SU-DHL-6 (cell line): ENCODE results near the gene SLC38A10.

Source experiments
- H2AFZ ChIP-seq: fragments of 200-600 bp; sonication (generic); 2 replicates; pipeline ENCODE4 v1.6.1; 2014; ENCODE audit warnings: low read depth, mild to moderate bottlenecking, moderate library complexity, mixed read lengths, antibody characterized with exemption, low read length; ENCODE audit not compliant: severe bottlenecking
- H3F3A ChIP-seq: fragments of 200-600 bp; shearing (Covaris generic); 2 replicates; pipeline ENCODE4 v1.6.0; 2016; ENCODE audit warnings: antibody characterized with exemption, mild to moderate bottlenecking; ENCODE audit not compliant: insufficient read depth
- H3K27ac ChIP-seq: fragments of 200-600 bp; sonication (generic); 2 replicates; pipeline ENCODE4 v1.5.1; 2016; ENCODE audit warnings: low read depth, mild to moderate bottlenecking, low read length, moderate library complexity, mixed read lengths
- H3K27me3 ChIP-seq: fragments of 200-600 bp; sonication (generic), shearing (Covaris generic); 2 replicates; pipeline ENCODE4 v1.6.0; 2014; ENCODE audit warnings: mild to moderate bottlenecking, low read length
- H3K36me3 ChIP-seq: fragments of 200-600 bp; sonication (generic); 2 replicates; pipeline ENCODE4 v1.6.1; 2014; ENCODE audit warnings: mild to moderate bottlenecking, low read length, mixed read lengths
- H3K4me2 ChIP-seq: fragments of 300-600, 200-600 bp; shearing (Covaris generic), sonication (generic); 2 replicates; pipeline ENCODE4 v1.6.0; 2014; ENCODE audit warnings: low read length, low read depth, mild to moderate bottlenecking; ENCODE audit not compliant: poor library complexity, severe bottlenecking
- H3K4me3 ChIP-seq: fragments of 200-600 bp; sonication (generic); 2 replicates; pipeline ENCODE4 v1.5.1; 2014; ENCODE audit warnings: antibody characterized with exemption, low read length, mild to moderate bottlenecking, mixed read lengths; ENCODE audit not compliant: insufficient read depth, poor library complexity, severe bottlenecking
- H3K79me2 ChIP-seq: fragments of 200-600 bp; sonication (generic); 2 replicates; pipeline ENCODE4 v1.6.1; 2014; ENCODE audit warnings: mild to moderate bottlenecking, low read length, moderate library complexity; ENCODE audit not compliant: insufficient read depth
- H3K9ac ChIP-seq: fragments of 200-600 bp; sonication (generic); 2 replicates; pipeline ENCODE4 v1.7.0; 2014; ENCODE audit warnings: mild to moderate bottlenecking, low read length
- H3K9me2 ChIP-seq: fragments of 200-600 bp; sonication (generic); replicated peaks from 2 replicates; pipeline ENCODE4 v1.6.1; 2014; ENCODE audit warnings: low read length; ENCODE audit not compliant: insufficient read depth
- H3K9me3 ChIP-seq: fragments of 200-600 bp; sonication (generic); 2 replicates; pipeline ENCODE4 v1.6.1; 2014; ENCODE audit warnings: low read length, mixed read lengths; ENCODE audit not compliant: insufficient read depth
- H4K20me1 ChIP-seq: fragments of 200-600 bp; sonication (generic); 2 replicates; pipeline ENCODE4 v1.6.1; 2014; ENCODE audit warnings: low read depth, mild to moderate bottlenecking, antibody characterized with exemption, low read length, moderate library complexity, mixed read lengths
- EZH2phosphoT487 ChIP-seq: fragments of 200-600 bp; sonication (generic), shearing (Covaris generic); conservative IDR thresholded peaks from 2 replicates; pipeline ENCODE4 v1.6.1; 2018; ENCODE audit warnings: mild to moderate bottlenecking, antibody characterized with exemption, low read length, moderate library complexity, mixed read lengths
- TF ChIP-seq, protein P1 (sequence below): fragments of 200-600 bp; sonication (generic); IDR thresholded peaks from one replicate; pipeline ENCODE4 v1.5.1; 2017; ENCODE audit warnings: antibody characterized with exemption, mild to moderate bottlenecking, low read length, moderate library complexity; ENCODE audit not compliant: insufficient read depth, poor library complexity, severe bottlenecking

The SLC38A10 gene

DNA sequence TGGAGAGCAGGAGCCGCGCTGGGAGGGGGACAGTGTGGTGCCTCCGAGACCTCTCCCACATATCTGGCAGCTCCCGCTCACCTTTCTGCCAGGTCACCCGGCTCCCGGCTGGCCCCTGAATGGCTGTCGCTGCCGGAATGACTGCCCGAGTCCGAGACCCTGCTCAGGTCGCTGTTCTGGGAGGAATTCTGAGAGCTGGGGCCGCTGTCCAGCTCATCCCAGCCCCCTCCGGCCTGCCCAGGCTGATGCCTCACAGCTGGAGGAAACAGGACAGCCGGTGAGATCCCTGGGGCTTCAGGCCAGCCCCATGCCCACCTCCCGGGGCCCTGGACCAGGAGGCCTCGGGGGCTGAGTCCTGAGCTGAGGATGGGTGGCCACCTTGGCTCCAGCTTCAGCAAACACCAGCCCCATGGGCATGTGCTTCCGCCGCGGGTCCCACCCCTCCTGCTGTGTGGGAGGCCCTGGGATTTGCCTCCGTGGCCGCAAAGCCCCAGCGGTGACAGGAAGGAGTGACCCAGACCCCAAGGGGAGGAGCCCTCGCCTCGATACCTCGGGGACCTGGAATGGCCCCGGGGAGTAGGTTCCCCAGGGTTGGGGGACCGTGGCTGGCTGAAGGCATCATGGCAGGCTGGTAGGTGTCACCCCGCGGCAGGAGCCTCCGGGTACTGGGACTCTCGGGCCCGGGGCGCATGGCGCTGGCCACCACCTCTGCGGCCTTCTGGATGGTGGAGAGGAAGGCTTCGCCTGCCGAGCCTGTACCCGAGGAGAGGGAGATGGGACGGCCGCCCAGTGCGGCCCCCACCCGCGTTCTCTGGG lies 63.1 kb downstream of the SLC38A10 start:
- TF ChIP-seq EZH2phosphoT487: no peak
- TF ChIP-seq, protein P1, sequence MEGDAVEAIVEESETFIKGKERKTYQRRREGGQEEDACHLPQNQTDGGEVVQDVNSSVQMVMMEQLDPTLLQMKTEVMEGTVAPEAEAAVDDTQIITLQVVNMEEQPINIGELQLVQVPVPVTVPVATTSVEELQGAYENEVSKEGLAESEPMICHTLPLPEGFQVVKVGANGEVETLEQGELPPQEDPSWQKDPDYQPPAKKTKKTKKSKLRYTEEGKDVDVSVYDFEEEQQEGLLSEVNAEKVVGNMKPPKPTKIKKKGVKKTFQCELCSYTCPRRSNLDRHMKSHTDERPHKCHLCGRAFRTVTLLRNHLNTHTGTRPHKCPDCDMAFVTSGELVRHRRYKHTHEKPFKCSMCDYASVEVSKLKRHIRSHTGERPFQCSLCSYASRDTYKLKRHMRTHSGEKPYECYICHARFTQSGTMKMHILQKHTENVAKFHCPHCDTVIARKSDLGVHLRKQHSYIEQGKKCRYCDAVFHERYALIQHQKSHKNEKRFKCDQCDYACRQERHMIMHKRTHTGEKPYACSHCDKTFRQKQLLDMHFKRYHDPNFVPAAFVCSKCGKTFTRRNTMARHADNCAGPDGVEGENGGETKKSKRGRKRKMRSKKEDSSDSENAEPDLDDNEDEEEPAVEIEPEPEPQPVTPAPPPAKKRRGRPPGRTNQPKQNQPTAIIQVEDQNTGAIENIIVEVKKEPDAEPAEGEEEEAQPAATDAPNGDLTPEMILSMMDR: no peak
- Histone ChIP-seq H3K27ac (no peak overlapping the region), H3K79me2 (no peaks in the 10 kb centered on the region; the same call in 1 of the 2 replicates), H4K20me1 (no peaks in the 10 kb centered on the region), H3K4me3 (no peak overlapping the region), H3K9me3 (no peaks in the 10 kb centered on the region), H3F3A (no peaks in the 10 kb centered on the region), H3K27me3 (no peaks in the 10 kb centered on the region), H3K9me2 (no peaks in the 10 kb centered on the region), H2AFZ (no peak overlapping the region), H3K36me3 (no peaks in the 10 kb centered on the region), H3K9ac (no peak overlapping the region), H3K4me2 (no peak overlapping the region)

DNA sequence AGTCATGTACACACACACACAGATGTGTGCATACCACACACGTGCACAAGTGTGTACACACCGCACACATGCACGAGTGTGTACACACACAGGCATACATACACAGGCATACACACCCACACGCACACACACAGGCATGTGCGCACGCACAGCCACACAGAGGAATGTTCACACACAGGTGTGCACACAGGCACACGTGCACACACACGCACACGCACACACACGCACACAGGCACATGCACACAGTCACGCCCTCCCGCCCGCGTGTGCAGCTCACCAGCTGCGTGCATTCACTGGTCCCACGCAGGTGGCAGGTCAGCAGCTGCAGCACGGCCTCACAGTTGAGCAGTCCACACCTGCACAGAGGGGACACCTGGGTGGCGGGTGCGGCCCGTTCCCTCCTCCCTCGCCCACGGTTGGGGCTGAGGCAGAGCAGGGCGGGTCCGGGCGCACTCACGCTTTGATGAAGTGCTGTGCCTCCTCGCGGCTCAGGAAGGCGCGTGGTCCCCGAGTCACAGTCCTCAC lies 63.9 kb downstream of the SLC38A10 start:
- TF ChIP-seq, protein P1: no peak
- TF ChIP-seq EZH2phosphoT487: no peak
- H3K36me3 ChIP-seq: no peaks in the 10 kb centered on the region
- no peak overlapping the region for H3K4me3 ChIP-seq
- H3F3A ChIP-seq: no peaks in the 10 kb centered on the region
- H3K9ac ChIP-seq: no peak overlapping the region
- no peak overlapping the region for H2AFZ ChIP-seq
- no peaks in the 10 kb centered on the region for H3K9me2 ChIP-seq
- H3K9me3 ChIP-seq: no peaks in the 10 kb centered on the region
- no peaks in the 10 kb centered on the region; the same call in 1 of the 2 replicates for H3K79me2 ChIP-seq
- no peaks in the 10 kb centered on the region for H3K27me3 ChIP-seq
- no peak overlapping the region for H3K27ac ChIP-seq
- H4K20me1 ChIP-seq: no peaks in the 10 kb centered on the region
- H3K4me2 ChIP-seq: no peak overlapping the region

DNA sequence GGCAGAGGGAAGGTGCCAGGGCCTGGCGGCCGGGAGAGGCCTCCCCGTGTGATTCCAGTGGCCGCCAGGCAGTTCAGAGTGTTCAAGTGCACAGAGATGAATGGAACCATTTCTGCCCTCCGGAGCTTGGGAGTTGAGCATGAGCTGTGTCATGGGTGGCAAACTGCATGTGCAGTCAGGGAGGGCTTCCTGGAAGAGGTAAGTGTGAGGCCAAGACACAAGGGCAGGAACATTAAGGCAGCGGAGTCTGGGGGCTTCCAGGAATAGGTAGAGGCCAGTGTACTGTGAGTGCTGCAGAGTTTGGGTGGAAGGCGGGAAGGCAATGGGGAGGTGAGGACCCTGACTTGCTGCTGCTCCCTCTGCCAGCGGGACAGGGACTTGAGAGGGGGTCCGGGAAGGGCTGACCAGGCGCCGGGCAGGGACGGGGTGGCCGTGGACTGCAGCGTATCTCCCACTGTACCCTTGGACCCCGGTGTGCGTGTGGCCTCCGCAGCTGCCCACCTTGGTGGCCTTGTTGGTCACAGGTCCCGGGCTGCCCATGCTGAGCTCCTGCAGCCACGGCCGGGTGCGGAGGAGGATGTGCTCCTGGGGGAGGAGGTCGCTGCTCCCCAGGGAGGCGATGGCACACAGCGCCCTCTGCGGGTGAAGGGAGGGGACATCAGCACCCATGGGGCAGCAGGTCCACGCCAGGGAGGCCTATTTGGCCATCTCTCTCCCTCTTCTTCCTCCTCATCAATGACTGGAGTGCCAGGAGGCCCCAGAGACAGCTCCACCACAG lies 64.9 kb downstream of the SLC38A10 start:
- H3K79me2 ChIP-seq: no peaks in the 10 kb centered on the region
- H3K27ac ChIP-seq: no peak overlapping the region
- no peaks in the 10 kb centered on the region for H3F3A ChIP-seq
- no peaks in the 10 kb centered on the region for H4K20me1 ChIP-seq
- no peaks in the 10 kb centered on the region for H3K27me3 ChIP-seq
- H3K4me2 ChIP-seq: no peak overlapping the region
- TF ChIP-seq EZH2phosphoT487: no peak
- TF ChIP-seq, protein P1: peak; percentile 27
- H3K9me3 ChIP-seq: no peaks in the 10 kb centered on the region
- no peak overlapping the region for H3K4me3 ChIP-seq
- H3K9ac ChIP-seq: no peak overlapping the region
- no peak overlapping the region for H2AFZ ChIP-seq
- H3K36me3 ChIP-seq: no peaks in the 10 kb centered on the region
- H3K9me2 ChIP-seq: no peaks in the 10 kb centered on the region
